NCI-H2196 (cell line): ENCODE data around the gene RAB28.
A peak's percentile ranks its signal among the peaks of the same experiment; 100 is the strongest.

ENCODE experiments used
- DNase-seq: peaks from one replicate; lab custom pipeline; 2025; ENCODE audit not compliant: unreplicated experiment; lab: John Stamatoyannopoulos, UW

The RAB28 gene

GRCh38 chr4:13511101-13511500 is 27.0 kb upstream of the RAB28 start:
- DNase-seq, result no peak

- DNase-seq, result no peak
Measured at GRCh38 chr4:13509442-13509841, 25.3 kb upstream of the RAB28 start.

GRCh38 chr4:13504374-13504773 is 20.2 kb upstream of the RAB28 start:
- DNase-seq, result no peak

GRCh38 chr4:13498469-13498868 is 14.3 kb upstream of the RAB28 start:
- no peak for DNase-seq

GRCh38 chr4:13496605-13497004 is 12.5 kb upstream of the RAB28 start:
- DNase-seq, result no peak

GRCh38 chr4:13495753-13496152 is 11.6 kb upstream of the RAB28 start:
- DNase-seq, result no peak

- DNase-seq, result no peak
Measured at GRCh38 chr4:13493793-13494192, 9.7 kb upstream of the RAB28 start.

GRCh38 chr4:13492747-13493146 is 8.6 kb upstream of the RAB28 start:
- DNase-seq, result no peak

GRCh38 chr4:13484749-13485221 is 645 bp upstream of the RAB28 start:
- peak; percentile 24 for DNase-seq

- DNase-seq, result no peak
Measured at GRCh38 chr4:13483768-13484121, 395 bp downstream of the RAB28 start.

GRCh38 chr4:13483136-13483767 is 888 bp downstream of the RAB28 start:
- DNase-seq, result peak; percentile 10

GRCh38 chr4:13481569-13481968 is 2.6 kb downstream of the RAB28 start:
- no peak for DNase-seq

GRCh38 chr4:13478707-13479106 is 5.4 kb downstream of the RAB28 start:
- no peak for DNase-seq

GRCh38 chr4:13478131-13478530 is 6.0 kb downstream of the RAB28 start:
- DNase-seq, result no peak

GRCh38 chr4:13476915-13477314 is 7.2 kb downstream of the RAB28 start:
- DNase-seq, result no peak

- no peak for DNase-seq
Measured at GRCh38 chr4:13476152-13476551, 8.0 kb downstream of the RAB28 start.

- no peak for DNase-seq
Measured at GRCh38 chr4:13471400-13471799, 12.7 kb downstream of the RAB28 start.

GRCh38 chr4:13470379-13470778 is 13.8 kb downstream of the RAB28 start:
- no peak for DNase-seq

GRCh38 chr4:13464973-13465372 is 19.2 kb downstream of the RAB28 start:
- no peak for DNase-seq

GRCh38 chr4:13464543-13464942 is 19.6 kb downstream of the RAB28 start:
- no peak for DNase-seq

- no peak for DNase-seq
Measured at GRCh38 chr4:13461191-13461905, 22.8 kb downstream of the RAB28 start.

- DNase-seq, result no peak
Measured at GRCh38 chr4:13455411-13455810, 28.7 kb downstream of the RAB28 start.

GRCh38 chr4:13454786-13455185 is 29.4 kb downstream of the RAB28 start:
- no peak for DNase-seq
